Measurements from ENCODE around the gene OR2M7.
"Not testable (repeated sequence)": the region's sequence is repeated elsewhere in the genome, so short reads cannot be mapped to it uniquely, and the experiment has no call there.

The OR2M7 gene

GRCh38 chr1:248324468-248324867 is at the start of gene OR2M7:
Gene OR2M7 (minus strand): TSS chr1:248324568. CDS start chr1:248324568, 0 bp downstream.
- no peak for DNase-seq

GRCh38 chr1:248373761-248374160 is 49.4 kb upstream of the OR2M7 start:
- no peak for DNase-seq

- no peak for DNase-seq
Measured at GRCh38 chr1:248372394-248372793, 48.0 kb upstream of the OR2M7 start.

GRCh38 chr1:248366609-248367008 is 42.2 kb upstream of the OR2M7 start:
- no peak for DNase-seq

GRCh38 chr1:248361121-248361715 is 36.9 kb upstream of the OR2M7 start, which contains the start of gene OR2T4:
Gene OR2T4 (plus strand): TSS chr1:248361665. CDS start chr1:248361665, 0 bp downstream.
- no peak for DNase-seq

GRCh38 chr1:248359415-248359814 is 35.0 kb upstream of the OR2M7 start:
- DNase-seq = no peak

GRCh38 chr1:248348475-248348874 is 24.1 kb upstream of the OR2M7 start, which contains the start of gene OR14C36:
Gene OR14C36 (plus strand): TSS chr1:248348775. CDS start chr1:248348775, 0 bp downstream.
- DNase-seq = no peak

GRCh38 chr1:248343451-248343850 is 19.1 kb upstream of the OR2M7 start:
- no peak for DNase-seq

GRCh38 chr1:248316796-248317195 is 7.6 kb downstream of the OR2M7 start:
- no peak for DNase-seq

GRCh38 chr1:248306740-248307139 is 17.6 kb downstream of the OR2M7 start:
- not testable (repeated sequence) for DNase-seq

- no peak for DNase-seq
Measured at GRCh38 chr1:248306103-248306502, 18.3 kb downstream of the OR2M7 start.

- not testable (repeated sequence) for DNase-seq
Measured at GRCh38 chr1:248305672-248306071, 18.7 kb downstream of the OR2M7 start.

GRCh38 chr1:248303324-248303723 is 21.0 kb downstream of the OR2M7 start, which contains the start of gene OR2T12:
Gene OR2T12 (minus strand): TSS chr1:248303424. CDS start chr1:248295578, 7,846 bp downstream.
- DNase-seq = no peak

- no peak for DNase-seq
Measured at GRCh38 chr1:248288391-248288790, 36.0 kb downstream of the OR2M7 start.

- no peak for DNase-seq
Measured at GRCh38 chr1:248277876-248278275, 46.5 kb downstream of the OR2M7 start, which contains the start of gene OR2T33. Gene OR2T33 (minus strand): TSS chr1:248277976. CDS start chr1:248273814, 4,162 bp downstream.
